ENCODE data around the gene SCD5.

Gene SCD5

GRCh38 chr4:82758701-82759685 lies 39.6 kb downstream of the SCD5 start:
- DNase-seq = no peak

GRCh38 chr4:82756061-82756460 lies 42.5 kb downstream of the SCD5 start:
- no peak for DNase-seq

GRCh38 chr4:82755650-82756049 lies 42.9 kb downstream of the SCD5 start:
- peak; percentile 16 for DNase-seq

GRCh38 chr4:82754513-82755165 lies 44.0 kb downstream of the SCD5 start:
- no peak for DNase-seq

GRCh38 chr4:82753725-82754410 lies 44.7 kb downstream of the SCD5 start:
- DNase-seq = peak in 1 of 2 experiments; percentile 63

- no peak for DNase-seq
Observed at GRCh38 chr4:82753238-82753637, 45.4 kb downstream of the SCD5 start.

GRCh38 chr4:82748810-82749470 lies 49.7 kb downstream of the SCD5 start:
- DNase-seq = no peak

- no peak for DNase-seq
Observed at GRCh38 chr4:82747686-82748575, 50.7 kb downstream of the SCD5 start.

GRCh38 chr4:82746705-82747574 lies 51.7 kb downstream of the SCD5 start:
- DNase-seq = no peak

- no peak for DNase-seq
Observed at GRCh38 chr4:82745173-82745842, 53.3 kb downstream of the SCD5 start.

GRCh38 chr4:82744284-82744968 lies 54.2 kb downstream of the SCD5 start:
- DNase-seq = no peak

- no peak for DNase-seq
Observed at GRCh38 chr4:82741188-82741587, 57.4 kb downstream of the SCD5 start.

GRCh38 chr4:82739287-82740190 lies 59.1 kb downstream of the SCD5 start:
- DNase-seq = no peak

GRCh38 chr4:82737354-82737753 lies 61.2 kb downstream of the SCD5 start:
- DNase-seq = no peak

- no peak for DNase-seq
Observed at GRCh38 chr4:82733636-82734035, 65.0 kb downstream of the SCD5 start.

GRCh38 chr4:82728301-82728700 lies 70.3 kb downstream of the SCD5 start:
- DNase-seq = no peak

- peak in 1 of 2 experiments; percentile 4 for DNase-seq
Observed at GRCh38 chr4:82726596-82726995, 72.0 kb downstream of the SCD5 start.

GRCh38 chr4:82721819-82722423 lies 76.7 kb downstream of the SCD5 start:
- peak; percentile 4 to 27 for DNase-seq

Measured in NCI-H446 (cell line).